ENCODE results near the gene SERPINB12.

SERPINB12 gene

GRCh38 chr18:63542069-63542468 is at the start of gene SERPINB12:
Gene SERPINB12 (plus strand): TSS chr18:63542369. CDS start chr18:63556160, 13,791 bp downstream.
- DNase-seq: no peak

- DNase-seq: no peak
Measured at GRCh38 chr18:63492851-63493250, 49.3 kb upstream of the SERPINB12 start.

- no peak for DNase-seq
Measured at GRCh38 chr18:63495675-63496074, 46.5 kb upstream of the SERPINB12 start.

- peak in 1 of 2 donors; percentile 12 for DNase-seq
Measured at GRCh38 chr18:63505566-63506335, 36.4 kb upstream of the SERPINB12 start.

- no peak for DNase-seq
Measured at GRCh38 chr18:63506336-63506646, 35.9 kb upstream of the SERPINB12 start.

- DNase-seq: no peak
Measured at GRCh38 chr18:63508596-63508995, 33.6 kb upstream of the SERPINB12 start.

- DNase-seq: peak in 1 of 2 donors; percentile 6
Measured at GRCh38 chr18:63511285-63511684, 30.9 kb upstream of the SERPINB12 start.

GRCh38 chr18:63514326-63514725 is 27.8 kb upstream of the SERPINB12 start:
- DNase-seq: no peak

GRCh38 chr18:63514888-63515678 is 27.1 kb upstream of the SERPINB12 start:
- no peak for DNase-seq

- no peak for DNase-seq
Measured at GRCh38 chr18:63515801-63516200, 26.4 kb upstream of the SERPINB12 start.

GRCh38 chr18:63518178-63519012 is 23.8 kb upstream of the SERPINB12 start:
- DNase-seq: peak; percentile 45 to 68

GRCh38 chr18:63520053-63520685 is 22.0 kb upstream of the SERPINB12 start:
- DNase-seq: no peak

GRCh38 chr18:63523660-63524059 is 18.5 kb upstream of the SERPINB12 start:
- no peak for DNase-seq

- DNase-seq: no peak
Measured at GRCh38 chr18:63527251-63527650, 14.9 kb upstream of the SERPINB12 start.

GRCh38 chr18:63528863-63529492 is 13.2 kb upstream of the SERPINB12 start:
- DNase-seq: no peak

- no peak for DNase-seq
Measured at GRCh38 chr18:63532471-63532870, 9.7 kb upstream of the SERPINB12 start.

- DNase-seq: no peak
Measured at GRCh38 chr18:63534615-63535014, 7.6 kb upstream of the SERPINB12 start.

GRCh38 chr18:63539904-63540510 is 2.2 kb upstream of the SERPINB12 start:
- no peak for DNase-seq

GRCh38 chr18:63544017-63544416 is 1.8 kb downstream of the SERPINB12 start:
- no peak for DNase-seq

- DNase-seq: no peak
Measured at GRCh38 chr18:63545000-63545399, 2.8 kb downstream of the SERPINB12 start.

- DNase-seq: no peak
Measured at GRCh38 chr18:63550068-63550467, 7.9 kb downstream of the SERPINB12 start.

- no peak for DNase-seq
Measured at GRCh38 chr18:63551769-63552168, 9.6 kb downstream of the SERPINB12 start.

Data from CD4-positive, alpha-beta T cell treated with Interferon alpha-2 for 1 hour (primary cell).